ENCODE measurements around the gene MFSD12. TPM values are rescaled to one million over a fixed set of nuclear protein-coding genes. Genes with fewer than 3 reads are reported as not detected.
"Not testable (repeated sequence)": the region's sequence is repeated elsewhere in the genome, so short reads cannot be mapped to it uniquely, and the experiment has no call there.

Gene MFSD12
- total and polyA plus RNA-seq, 4 donors: 42.5 to 107 (median 65.5) TPM

GRCh38 chr19:3586127-3586626, 28.8 kb upstream of the MFSD12 start:
- H3K4me3 ChIP-seq (ENCODE audit: low read depth, low read length): no peak overlapping the region
- WGBS (ENCODE audit: insufficient coverage): 27% methylated on average over 9 of the region's 16 CpGs
- H3K9me3 ChIP-seq (ENCODE audit: control insufficient read depth, insufficient read depth, low read length): no peaks in the 10 kb centered on the region
- H3K4me1 ChIP-seq (ENCODE audit: control insufficient read depth, insufficient read depth, low read length): peaks cover 9% of the 10 kb centered on the region
- H3K27ac ChIP-seq (ENCODE audit: low read depth, low read length): no peak overlapping the region
- H3K36me3 ChIP-seq (ENCODE audit: control insufficient read depth, insufficient read depth, low read length): peaks cover 4% of the 10 kb centered on the region
- H3K27me3 ChIP-seq (ENCODE audit: control insufficient read depth, insufficient read depth, low read length): peaks cover 29% of the 10 kb centered on the region
- no peak for DNase-seq (ENCODE audit: low read depth in 4 of 6, low spot score in 6 of 6)

- no peak within 1 kb of the TSS for H3K27ac ChIP-seq (ENCODE audit: low read depth, low read length)
- H3K4me3 ChIP-seq (ENCODE audit: low read depth, low read length): no peak within 1 kb of the TSS
- no peak for DNase-seq (ENCODE audit: low read depth in 4 of 6, low spot score in 6 of 6)
- WGBS (ENCODE audit: insufficient coverage): 5% methylated on average over 84 of the region's 84 CpGs
- H3K4me1 ChIP-seq (ENCODE audit: control insufficient read depth, insufficient read depth, low read length): peaks cover 9% of the 10 kb centered on the region
- peaks cover 4% of the 10 kb centered on the region for H3K36me3 ChIP-seq (ENCODE audit: control insufficient read depth, insufficient read depth, low read length)
- H3K27me3 ChIP-seq (ENCODE audit: control insufficient read depth, insufficient read depth, low read length): peaks cover 29% of the 10 kb centered on the region
- no peaks in the 10 kb centered on the region for H3K9me3 ChIP-seq (ENCODE audit: control insufficient read depth, insufficient read depth, low read length)
Observed at GRCh38 chr19:3585301-3586126, 28.1 kb upstream of the MFSD12 start, which contains the start of gene GIPC3. Gene GIPC3 (plus strand): TSS chr19:3585478. CDS start chr19:3585598, 120 bp downstream.

GRCh38 chr19:3584036-3584802, 26.8 kb upstream of the MFSD12 start:
- WGBS (ENCODE audit: insufficient coverage): 100% methylated on average over 3 of the region's 15 CpGs
- not testable (repeated sequence) for H3K27ac ChIP-seq (ENCODE audit: low read depth, low read length); DNase-seq (ENCODE audit: low read depth in 4 of 6, low spot score in 6 of 6); H3K4me1 ChIP-seq (ENCODE audit: control insufficient read depth, insufficient read depth, low read length); H3K36me3 ChIP-seq (ENCODE audit: control insufficient read depth, insufficient read depth, low read length); H3K9me3 ChIP-seq (ENCODE audit: control insufficient read depth, insufficient read depth, low read length); H3K4me3 ChIP-seq (ENCODE audit: low read depth, low read length)
- peaks cover 29% of the 10 kb centered on the region for H3K27me3 ChIP-seq (ENCODE audit: control insufficient read depth, insufficient read depth, low read length)

- H3K4me3 ChIP-seq (ENCODE audit: low read depth, low read length); DNase-seq (ENCODE audit: low read depth in 4 of 6, low spot score in 6 of 6); H3K9me3 ChIP-seq (ENCODE audit: control insufficient read depth, insufficient read depth, low read length); H3K4me1 ChIP-seq (ENCODE audit: control insufficient read depth, insufficient read depth, low read length); H3K27ac ChIP-seq (ENCODE audit: low read depth, low read length): not testable (repeated sequence)
- peaks cover 27% of the 10 kb centered on the region for H3K27me3 ChIP-seq (ENCODE audit: control insufficient read depth, insufficient read depth, low read length)
- WGBS (ENCODE audit: insufficient coverage): 69% methylated on average over 4 of the region's 4 CpGs
- peaks cover 11% of the 10 kb centered on the region for H3K36me3 ChIP-seq (ENCODE audit: control insufficient read depth, insufficient read depth, low read length)
Observed at GRCh38 chr19:3581792-3582191, 24.4 kb upstream of the MFSD12 start.

- Histone ChIP-seq H3K9me3 (ENCODE audit: control insufficient read depth, insufficient read depth, low read length) (no peaks in the 10 kb centered on the region), H3K27ac (ENCODE audit: low read depth, low read length) (no peak overlapping the region), H3K27me3 (ENCODE audit: control insufficient read depth, insufficient read depth, low read length) (peaks cover 14% of the 10 kb centered on the region), H3K4me1 (ENCODE audit: control insufficient read depth, insufficient read depth, low read length) (peaks cover 15% of the 10 kb centered on the region), H3K36me3 (ENCODE audit: control insufficient read depth, insufficient read depth, low read length) (peaks cover 23% of the 10 kb centered on the region), H3K4me3 (ENCODE audit: low read depth, low read length) (no peak overlapping the region)
- peak in 1 of 6 donors; percentile 35 for DNase-seq (ENCODE audit: low read depth in 4 of 6, low spot score in 6 of 6)
- WGBS (ENCODE audit: insufficient coverage): 55% methylated on average over 6 of the region's 11 CpGs
Observed at GRCh38 chr19:3580156-3580934, 23.0 kb upstream of the MFSD12 start.

- H3K4me3 ChIP-seq (ENCODE audit: low read depth, low read length): no peak overlapping the region
- H3K9me3 ChIP-seq (ENCODE audit: control insufficient read depth, insufficient read depth, low read length): no peaks in the 10 kb centered on the region
- peaks cover 3% of the 10 kb centered on the region for H3K27me3 ChIP-seq (ENCODE audit: control insufficient read depth, insufficient read depth, low read length)
- H3K36me3 ChIP-seq (ENCODE audit: control insufficient read depth, insufficient read depth, low read length): peaks cover 35% of the 10 kb centered on the region
- no peak for DNase-seq (ENCODE audit: low read depth in 4 of 6, low spot score in 6 of 6)
- peaks cover 29% of the 10 kb centered on the region for H3K4me1 ChIP-seq (ENCODE audit: control insufficient read depth, insufficient read depth, low read length)
- H3K27ac ChIP-seq (ENCODE audit: low read depth, low read length): no peak overlapping the region
- WGBS (ENCODE audit: insufficient coverage): 74% methylated on average over 17 of the region's 17 CpGs
Observed at GRCh38 chr19:3578390-3578789, 21.0 kb upstream of the MFSD12 start.

- 44% methylated on average over 59 of the region's 60 CpGs for WGBS (ENCODE audit: insufficient coverage)
- H3K4me3 ChIP-seq (ENCODE audit: low read depth, low read length): no peak overlapping the region
- H3K36me3 ChIP-seq (ENCODE audit: control insufficient read depth, insufficient read depth, low read length): peaks cover 35% of the 10 kb centered on the region
- DNase-seq (ENCODE audit: low read depth in 4 of 6, low spot score in 6 of 6): peak in 1 of 6 donors; percentile 16
- H3K9me3 ChIP-seq (ENCODE audit: control insufficient read depth, insufficient read depth, low read length): no peaks in the 10 kb centered on the region
- no peaks in the 10 kb centered on the region for H3K27me3 ChIP-seq (ENCODE audit: control insufficient read depth, insufficient read depth, low read length)
- H3K27ac ChIP-seq (ENCODE audit: low read depth, low read length): no peak overlapping the region
- H3K4me1 ChIP-seq (ENCODE audit: control insufficient read depth, insufficient read depth, low read length): peaks cover 34% of the 10 kb centered on the region
Observed at GRCh38 chr19:3577723-3578344, 20.4 kb upstream of the MFSD12 start.

DNA sequence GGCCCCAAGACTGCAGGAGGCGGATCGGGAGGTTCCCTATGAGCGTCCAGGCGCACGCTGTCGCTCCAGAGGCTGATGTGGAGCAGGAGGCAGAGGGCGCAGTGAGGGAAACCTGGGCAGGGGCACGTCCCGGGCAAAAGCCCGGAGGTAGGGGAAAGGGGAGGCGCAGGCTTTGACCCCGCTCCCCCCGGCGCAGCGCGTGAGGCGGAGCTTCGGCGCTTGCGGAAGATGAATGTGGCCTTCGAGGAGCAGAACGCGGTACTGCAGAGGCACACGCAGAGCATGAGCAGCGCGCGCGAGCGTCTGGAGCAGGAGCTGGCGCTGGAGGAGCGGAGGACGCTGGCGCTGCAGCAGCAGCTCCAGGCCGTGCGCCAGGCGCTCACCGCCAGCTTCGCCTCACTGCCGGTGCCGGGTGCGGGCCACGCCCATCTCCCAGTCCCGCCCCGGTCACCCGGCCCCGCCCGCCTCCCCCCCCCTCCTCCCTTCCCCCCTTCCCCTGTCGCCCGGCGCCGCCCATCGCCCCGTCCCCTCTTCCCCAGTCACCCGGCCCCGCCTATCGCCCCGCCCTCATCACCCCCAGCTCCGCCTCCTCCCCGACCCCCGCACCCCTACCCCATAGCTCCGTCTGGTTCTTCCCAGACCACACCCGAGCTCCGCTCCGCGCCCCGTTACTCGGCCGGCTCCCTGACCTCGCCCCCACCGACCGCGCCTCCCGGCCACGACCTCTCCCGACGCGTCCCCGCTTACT, 19.5 kb upstream of the MFSD12 start:
- DNase-seq (ENCODE audit: low read depth in 4 of 6, low spot score in 6 of 6): peak in 2 of 6 donors; percentile 86 to 87
- Histone ChIP-seq H3K4me1 (ENCODE audit: control insufficient read depth, insufficient read depth, low read length) (peaks cover 40% of the 10 kb centered on the region), H3K36me3 (ENCODE audit: control insufficient read depth, insufficient read depth, low read length) (peaks cover 35% of the 10 kb centered on the region), H3K4me3 (ENCODE audit: low read depth, low read length) (peak overlapping the region; percentile 39), H3K27ac (ENCODE audit: low read depth, low read length) (no peak overlapping the region), H3K27me3 (ENCODE audit: control insufficient read depth, insufficient read depth, low read length) (no peaks in the 10 kb centered on the region), H3K9me3 (ENCODE audit: control insufficient read depth, insufficient read depth, low read length) (no peaks in the 10 kb centered on the region)
- 7% methylated on average over 52 of the region's 78 CpGs for WGBS (ENCODE audit: insufficient coverage)

Data from spinal cord (tissue), 10 donors.